ENCODE data around the gene SMARCD1.

- TF ChIP-seq, protein P1, sequence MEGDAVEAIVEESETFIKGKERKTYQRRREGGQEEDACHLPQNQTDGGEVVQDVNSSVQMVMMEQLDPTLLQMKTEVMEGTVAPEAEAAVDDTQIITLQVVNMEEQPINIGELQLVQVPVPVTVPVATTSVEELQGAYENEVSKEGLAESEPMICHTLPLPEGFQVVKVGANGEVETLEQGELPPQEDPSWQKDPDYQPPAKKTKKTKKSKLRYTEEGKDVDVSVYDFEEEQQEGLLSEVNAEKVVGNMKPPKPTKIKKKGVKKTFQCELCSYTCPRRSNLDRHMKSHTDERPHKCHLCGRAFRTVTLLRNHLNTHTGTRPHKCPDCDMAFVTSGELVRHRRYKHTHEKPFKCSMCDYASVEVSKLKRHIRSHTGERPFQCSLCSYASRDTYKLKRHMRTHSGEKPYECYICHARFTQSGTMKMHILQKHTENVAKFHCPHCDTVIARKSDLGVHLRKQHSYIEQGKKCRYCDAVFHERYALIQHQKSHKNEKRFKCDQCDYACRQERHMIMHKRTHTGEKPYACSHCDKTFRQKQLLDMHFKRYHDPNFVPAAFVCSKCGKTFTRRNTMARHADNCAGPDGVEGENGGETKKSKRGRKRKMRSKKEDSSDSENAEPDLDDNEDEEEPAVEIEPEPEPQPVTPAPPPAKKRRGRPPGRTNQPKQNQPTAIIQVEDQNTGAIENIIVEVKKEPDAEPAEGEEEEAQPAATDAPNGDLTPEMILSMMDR (IDR thresholded peaks at IDR 0.05; ENCODE audit: insufficient read depth, low read length, poor library complexity, severe bottlenecking): no peak
- no peak for TF ChIP-seq EZH2phosphoT487 (conservative IDR thresholded peaks at IDR 0.05; ENCODE audit: low read length)
These were observed 2.9 kb downstream of the SMARCD1 start for GRCh38 chr12:50087995-50088394.

All from SU-DHL-6 (cell line).